Measurements from ENCODE around the gene CLEC6A.
"Not testable (repeated sequence)": the region's sequence is repeated elsewhere in the genome, so short reads cannot be mapped to it uniquely, and the experiment has no call there.

CLEC6A gene

DNA sequence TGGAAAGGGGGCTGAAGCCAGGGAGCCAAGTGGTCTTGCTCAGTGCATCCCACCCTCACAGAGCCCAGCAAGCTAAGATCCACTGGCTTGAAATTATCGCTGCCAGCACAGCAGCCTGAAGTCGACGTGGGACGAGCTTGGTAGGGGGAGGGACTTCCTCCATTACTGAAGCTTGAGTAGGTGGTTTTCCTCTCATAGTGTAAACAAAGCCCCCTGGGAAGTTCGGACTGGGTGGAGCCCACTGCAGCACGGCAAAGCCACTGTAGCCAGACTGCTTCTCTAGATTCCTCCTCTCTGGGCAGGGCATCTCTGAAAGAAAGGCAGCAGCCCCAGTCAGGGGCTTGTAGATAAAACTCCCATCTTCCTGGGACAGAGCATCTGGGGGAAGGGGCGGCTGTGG lies 40.3 kb downstream of the CLEC6A start:
- DNase-seq, result not testable (repeated sequence)

GRCh38 chr12:8499616-8500015 lies 43.9 kb downstream of the CLEC6A start:
- no peak for DNase-seq

DNA sequence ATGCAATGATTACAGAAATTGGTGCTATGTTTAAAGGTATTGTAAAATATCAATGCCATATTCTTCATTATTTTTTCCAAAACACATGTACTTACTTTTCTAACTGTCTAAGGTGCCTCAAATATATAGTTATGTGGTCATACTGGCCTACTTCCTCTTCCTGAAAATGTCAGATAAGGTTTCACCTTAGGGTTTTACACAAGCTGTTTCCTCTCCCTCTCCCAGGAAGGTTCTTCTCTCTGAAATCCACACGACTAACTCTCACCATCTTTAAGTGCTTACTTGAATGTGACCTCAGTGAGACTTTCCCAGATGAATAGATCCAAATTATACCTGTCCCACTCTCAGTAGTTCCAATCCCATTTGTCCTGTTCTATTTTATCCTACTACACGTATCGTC lies 46.0 kb downstream of the CLEC6A start:
- no peak for DNase-seq

- DNase-seq, result no peak
Measured at GRCh38 chr12:8504351-8504750, 48.6 kb downstream of the CLEC6A start.

DNA sequence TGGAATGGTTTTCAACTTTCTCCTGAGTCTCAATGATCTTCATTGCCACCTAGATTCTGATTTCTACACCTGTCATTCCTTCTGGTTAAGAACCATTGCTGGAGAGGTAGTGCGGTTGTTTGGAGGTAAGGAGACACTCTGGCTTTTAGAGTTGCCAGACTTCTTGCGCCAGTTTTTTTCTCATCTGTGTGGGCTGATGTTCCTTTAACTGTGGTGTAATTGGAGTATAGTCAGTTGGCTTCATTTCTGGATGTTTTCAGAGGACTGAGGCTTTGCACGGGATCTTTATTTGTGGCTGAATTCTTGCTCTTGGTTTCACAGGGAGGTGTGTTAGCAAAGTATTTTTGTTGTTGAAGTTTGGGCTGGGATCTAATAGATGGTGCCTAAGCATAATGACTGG lies 51.8 kb downstream of the CLEC6A start:
- DNase-seq, result no peak

- DNase-seq, result no peak
Measured at GRCh38 chr12:8508223-8508622, 52.5 kb downstream of the CLEC6A start.

- no peak for DNase-seq
Measured at GRCh38 chr12:8508910-8509841, 53.4 kb downstream of the CLEC6A start.

- no peak for DNase-seq
Measured at GRCh38 chr12:8513256-8513655, 57.5 kb downstream of the CLEC6A start, which contains the start of gene CLEC4D. CLEC4D (plus strand) TSS chr12:8513503; CDS start chr12:8513733, 230 bp downstream.

DNA sequence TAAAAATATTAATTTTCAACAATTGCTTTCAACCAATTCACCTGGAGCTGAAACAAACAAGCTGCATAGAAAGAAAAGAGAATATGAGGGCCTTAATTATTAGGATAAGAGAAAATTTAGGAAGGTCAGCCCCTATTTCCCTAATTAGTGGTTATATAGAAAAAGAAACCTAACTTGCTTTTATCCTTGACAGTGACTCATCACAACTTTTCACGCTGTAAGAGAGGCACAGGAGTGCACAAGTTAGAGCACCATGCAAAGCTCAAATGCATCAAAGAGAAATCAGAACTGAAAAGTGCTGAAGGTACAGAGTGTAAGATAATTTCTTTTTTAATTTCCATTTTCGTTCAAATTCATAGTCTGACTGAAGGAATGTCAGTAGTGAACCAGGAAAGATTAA lies 62.2 kb downstream of the CLEC6A start:
- no peak for DNase-seq

DNA sequence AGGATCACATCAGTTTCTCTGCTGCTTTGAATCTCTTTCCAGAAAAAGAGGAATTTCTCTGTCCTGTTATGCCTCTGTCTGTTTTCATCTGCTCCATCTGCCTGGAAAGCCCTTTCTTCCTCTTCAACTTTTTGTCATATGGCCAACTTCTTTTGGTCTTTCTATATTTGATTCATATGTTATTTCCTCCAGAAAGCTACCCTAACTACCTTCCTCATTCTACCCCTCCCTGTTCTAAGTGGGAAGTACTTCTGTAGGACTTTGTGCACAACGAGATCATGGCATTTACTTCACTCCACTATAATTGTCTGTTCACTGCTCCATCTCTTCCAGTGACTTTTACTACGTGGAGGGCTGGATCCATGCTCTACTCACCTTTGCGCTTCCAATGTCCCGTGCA lies 63.4 kb downstream of the CLEC6A start:
- no peak for DNase-seq

- DNase-seq, result no peak
Measured at GRCh38 chr12:8527250-8528130, 71.7 kb downstream of the CLEC6A start.

Data from retina (tissue), 1 donor.